Neural cell (in vitro differentiated cells): Measurements from ENCODE around the gene GPR180.

Experiments used
- CTCF ChIP-seq: fragments of 450-650 bp; IDR thresholded peaks from 2 replicates; pipeline ENCODE4 v1.5.1; 2014; ENCODE audit warnings: antibody characterized with exemption, mild to moderate bottlenecking, moderate library complexity; ENCODE audit not compliant: poor library complexity, severe bottlenecking
- EP300 ChIP-seq: fragments of 450-650 bp; conservative IDR thresholded peaks from 2 replicates; pipeline ENCODE4 v1.6.1; 2014; ENCODE audit warnings: antibody characterized with exemption, mild to moderate bottlenecking, moderate library complexity; ENCODE audit not compliant: poor library complexity, severe bottlenecking
- EZH2 ChIP-seq: fragments of 200-600, 300-800 bp; shearing (Covaris generic), sonication (generic); IDR thresholded peaks from 2 replicates; pipeline ENCODE4 v1.6.1; 2014; ENCODE audit warnings: antibody characterized with exemption, low read length, borderline replicate concordance, mild to moderate bottlenecking; ENCODE audit not compliant: insufficient read depth, poor library complexity, severe bottlenecking
- MXI1 ChIP-seq: fragments of 450-650 bp; conservative IDR thresholded peaks from 2 replicates; pipeline ENCODE4 v1.6.1; 2014; ENCODE audit warnings: antibody characterized with exemption, mild to moderate bottlenecking; ENCODE audit not compliant: poor library complexity, severe bottlenecking
- TAF1 ChIP-seq: IDR thresholded peaks from 2 replicates; pipeline ENCODE4 v1.6.1; 2012; ENCODE audit warnings: low read depth
- TF ChIP-seq, protein P1 (sequence below): IDR thresholded peaks from 2 replicates; pipeline ENCODE4 v1.6.1; 2012; ENCODE audit warnings: borderline replicate concordance

- no peak for TF ChIP-seq CTCF
- no peak for TF ChIP-seq EZH2
- no peak for TF ChIP-seq EP300
- TF ChIP-seq, protein P1, sequence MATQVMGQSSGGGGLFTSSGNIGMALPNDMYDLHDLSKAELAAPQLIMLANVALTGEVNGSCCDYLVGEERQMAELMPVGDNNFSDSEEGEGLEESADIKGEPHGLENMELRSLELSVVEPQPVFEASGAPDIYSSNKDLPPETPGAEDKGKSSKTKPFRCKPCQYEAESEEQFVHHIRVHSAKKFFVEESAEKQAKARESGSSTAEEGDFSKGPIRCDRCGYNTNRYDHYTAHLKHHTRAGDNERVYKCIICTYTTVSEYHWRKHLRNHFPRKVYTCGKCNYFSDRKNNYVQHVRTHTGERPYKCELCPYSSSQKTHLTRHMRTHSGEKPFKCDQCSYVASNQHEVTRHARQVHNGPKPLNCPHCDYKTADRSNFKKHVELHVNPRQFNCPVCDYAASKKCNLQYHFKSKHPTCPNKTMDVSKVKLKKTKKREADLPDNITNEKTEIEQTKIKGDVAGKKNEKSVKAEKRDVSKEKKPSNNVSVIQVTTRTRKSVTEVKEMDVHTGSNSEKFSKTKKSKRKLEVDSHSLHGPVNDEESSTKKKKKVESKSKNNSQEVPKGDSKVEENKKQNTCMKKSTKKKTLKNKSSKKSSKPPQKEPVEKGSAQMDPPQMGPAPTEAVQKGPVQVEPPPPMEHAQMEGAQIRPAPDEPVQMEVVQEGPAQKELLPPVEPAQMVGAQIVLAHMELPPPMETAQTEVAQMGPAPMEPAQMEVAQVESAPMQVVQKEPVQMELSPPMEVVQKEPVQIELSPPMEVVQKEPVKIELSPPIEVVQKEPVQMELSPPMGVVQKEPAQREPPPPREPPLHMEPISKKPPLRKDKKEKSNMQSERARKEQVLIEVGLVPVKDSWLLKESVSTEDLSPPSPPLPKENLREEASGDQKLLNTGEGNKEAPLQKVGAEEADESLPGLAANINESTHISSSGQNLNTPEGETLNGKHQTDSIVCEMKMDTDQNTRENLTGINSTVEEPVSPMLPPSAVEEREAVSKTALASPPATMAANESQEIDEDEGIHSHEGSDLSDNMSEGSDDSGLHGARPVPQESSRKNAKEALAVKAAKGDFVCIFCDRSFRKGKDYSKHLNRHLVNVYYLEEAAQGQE, result no peak
- TF ChIP-seq MXI1, result no peak
- no peak for TF ChIP-seq TAF1
Observed at GRCh38 chr13:94552095-94552494, 49.6 kb upstream of the GPR180 start.
